ENCODE results near the gene YIPF3.
A peak's percentile ranks its signal among the peaks of the same experiment; 100 is the strongest.
"Not testable (repeated sequence)": the region's sequence is repeated elsewhere in the genome, so short reads cannot be mapped to it uniquely, and the experiment has no call there.

YIPF3 gene

GRCh38 chr6:43509142-43509983 is 7.4 kb downstream of the YIPF3 start:
- DNase-seq = no peak

- no peak for DNase-seq
Observed at GRCh38 chr6:43508481-43509141, 8.1 kb downstream of the YIPF3 start.

- DNase-seq = peak; percentile 81
Observed at GRCh38 chr6:43506667-43507471, 9.9 kb downstream of the YIPF3 start.

- no peak for DNase-seq
Observed at GRCh38 chr6:43506171-43506570, 10.6 kb downstream of the YIPF3 start.

- DNase-seq = no peak
Observed at GRCh38 chr6:43505718-43506117, 11.0 kb downstream of the YIPF3 start.

GRCh38 chr6:43504756-43505593 is 11.8 kb downstream of the YIPF3 start:
- DNase-seq = no peak

GRCh38 chr6:43503443-43503842 is 13.3 kb downstream of the YIPF3 start:
- DNase-seq = no peak

- DNase-seq = no peak
Observed at GRCh38 chr6:43502666-43503065, 14.1 kb downstream of the YIPF3 start.

GRCh38 chr6:43500921-43501320 is 15.8 kb downstream of the YIPF3 start:
- DNase-seq = no peak

GRCh38 chr6:43499028-43499815 is 17.5 kb downstream of the YIPF3 start:
- DNase-seq = no peak

- DNase-seq = not testable (repeated sequence)
Observed at GRCh38 chr6:43498291-43498690, 18.4 kb downstream of the YIPF3 start.

GRCh38 chr6:43497689-43498088 is 19.0 kb downstream of the YIPF3 start:
- DNase-seq = no peak

- DNase-seq = no peak
Observed at GRCh38 chr6:43497129-43497396, 19.7 kb downstream of the YIPF3 start.

GRCh38 chr6:43496370-43497128 is 20.2 kb downstream of the YIPF3 start:
- no peak for DNase-seq

- no peak for DNase-seq
Observed at GRCh38 chr6:43495409-43495941, 21.3 kb downstream of the YIPF3 start.

GRCh38 chr6:43494766-43495165 is 22.0 kb downstream of the YIPF3 start:
- DNase-seq = no peak

- DNase-seq = no peak
Observed at GRCh38 chr6:43494321-43494720, 22.4 kb downstream of the YIPF3 start.

- no peak for DNase-seq
Observed at GRCh38 chr6:43493833-43494232, 22.9 kb downstream of the YIPF3 start.

- no peak for DNase-seq
Observed at GRCh38 chr6:43493230-43493629, 23.5 kb downstream of the YIPF3 start.

- DNase-seq = no peak
Observed at GRCh38 chr6:43492673-43493072, 24.1 kb downstream of the YIPF3 start.

Measured in activated naive CD4-positive, alpha-beta T cell treated with Interleukin-2 at 50 U/mL for 16 hours (primary cell).